Endothelial cell of umbilical vein (primary cell): ENCODE measurements around the gene THBS1. TPM values are rescaled to one million over a fixed set of nuclear protein-coding genes. Genes with fewer than 3 reads are reported as not detected.

Experiments
- BruUV-seq: library from RNA; stranded (reverse); fragments of 400-500 nt; replicated peaks from 2 replicates; lab custom pipeline; 2021; lab: Mats Ljungman, UMichigan
- CTCF ChIA-PET: fragments of 300-600, 350-600 bp; sonication (Branson Sonifier 250); formaldehyde crosslinking; loops from one replicate; lab custom pipeline; 2021; ENCODE audit warnings: antibody characterized with exemption, inconsistent platforms; lab: Charles Lee
- POLR2A ChIA-PET: fragments of 300-600, 350-600 bp; sonication (Branson Sonifier 250); formaldehyde crosslinking; loops from one replicate; lab custom pipeline; 2021; ENCODE audit warnings: antibody characterized with exemption, inconsistent platforms; lab: Charles Lee
- DNase-seq: peaks from one replicate; pipeline ENCODE4 v3.0.0-alpha.2; 2011; ENCODE audit warnings: low read depth, low spot score
- FAIRE-seq: peaks from 2 replicates; lab custom pipeline; 2011; peaks lifted over from hg19 to GRCh38; lab: Jason Lieb, UNC
- H2AFZ ChIP-seq: 2 replicates; pipeline ENCODE4 v1.6.0; 2012; ENCODE audit warnings: low read depth, low read length, control low read depth, inconsistent platforms
- H3K27ac ChIP-seq: 2 replicates; pipeline ENCODE4 v1.5.1; 2011; ENCODE audit warnings: low read depth, mild to moderate bottlenecking, control low read depth, low read length, moderate library complexity; ENCODE audit not compliant: insufficient read depth
- H3K27me3 ChIP-seq, 2 experiments: 2 replicates each; pipeline versions ENCODE4 v1.6.0 to v1.6.1; 2011; ENCODE audit warnings: low read length in 2 of 2, mixed read lengths in 1 of 2; ENCODE audit not compliant: control insufficient read depth in 2 of 2, insufficient read depth in 2 of 2
- H3K36me3 ChIP-seq, 2 experiments: 2 replicates in 1 of 2; 3 replicates in 1 of 2; pipeline ENCODE4 v1.5.1; 2011; ENCODE audit warnings: low read length in 2 of 2, mild to moderate bottlenecking in 1 of 2, moderate library complexity in 1 of 2; ENCODE audit not compliant: control insufficient read depth in 2 of 2, insufficient read depth in 2 of 2; ENCODE audit errors: extremely low read depth in 1 of 2
- H3K4me1 ChIP-seq: 3 replicates; pipeline ENCODE4 v1.5.1; 2011; ENCODE audit warnings: mild to moderate bottlenecking, low read length; ENCODE audit not compliant: control insufficient read depth, insufficient read depth; ENCODE audit errors: extremely low read depth
- H3K4me2 ChIP-seq: 2 replicates; pipeline ENCODE4 v1.6.1; 2011; ENCODE audit warnings: low read length, control low read depth, mixed read lengths; ENCODE audit not compliant: insufficient read depth
- H3K4me3 ChIP-seq, 3 experiments: fragments of 200-600 bp in 1 of 3; sonication (generic), shearing (Covaris generic) in 1 of 3; replicated peaks in 1 of 3; 2 replicates each; pipeline ENCODE4 v1.5.1; 2011 to 2016; ENCODE audit warnings: control low read depth in 3 of 3, low read length in 3 of 3, mild to moderate bottlenecking in 2 of 3, inconsistent platforms in 1 of 3, low read depth in 1 of 3, moderate library complexity in 1 of 3; ENCODE audit not compliant: insufficient read depth in 1 of 3
- H3K79me2 ChIP-seq: 2 replicates; pipeline ENCODE4 v1.6.0; 2012; ENCODE audit warnings: low read length, inconsistent platforms; ENCODE audit not compliant: control insufficient read depth, insufficient read depth
- H3K9ac ChIP-seq: replicated peaks from 2 replicates; pipeline ENCODE3; 2011; ENCODE audit warnings: low read length, control low read depth; ENCODE audit not compliant: insufficient read depth; ENCODE audit errors: extremely low read depth
- H3K9me1 ChIP-seq: replicated peaks from 3 replicates; pipeline ENCODE4 v1.6.0; 2011; ENCODE audit warnings: mild to moderate bottlenecking, low read length; ENCODE audit not compliant: control insufficient read depth, insufficient read depth; ENCODE audit errors: extremely low read depth
- H3K9me3 ChIP-seq: replicated peaks from 2 replicates; pipeline ENCODE4 v1.5.1; 2012; ENCODE audit warnings: low read length, inconsistent platforms; ENCODE audit not compliant: control insufficient read depth, insufficient read depth
- H4K20me1 ChIP-seq: replicated peaks from 2 replicates; pipeline ENCODE3; 2011; ENCODE audit warnings: mild to moderate bottlenecking, low read length; ENCODE audit not compliant: control insufficient read depth, insufficient read depth; ENCODE audit errors: extremely low read depth
- CTCF ChIP-seq, 2 donors: IDR thresholded peaks; 1 replicate in 1 of 2; 2 replicates in 1 of 2; pipeline ENCODE4 v1.5.1; 2011; ENCODE audit warnings: low read length in 2 of 2, mild to moderate bottlenecking in 2 of 2, moderate library complexity in 2 of 2, control low read depth in 1 of 2, inconsistent platforms in 1 of 2, low read depth in 1 of 2; ENCODE audit not compliant: insufficient read depth in 1 of 2; ENCODE audit errors: extremely low read depth in 1 of 2
- EZH2 ChIP-seq: IDR thresholded peaks from 2 replicates; pipeline ENCODE4 v1.6.1; 2012; ENCODE audit warnings: borderline replicate concordance, low read depth, mild to moderate bottlenecking, moderate library complexity, low read length, inconsistent platforms; ENCODE audit not compliant: severe bottlenecking
- FOS ChIP-seq: IDR thresholded peaks from 2 replicates; pipeline ENCODE4 v1.6.1; 2011; ENCODE audit warnings: mild to moderate bottlenecking, low read length, moderate library complexity, borderline replicate concordance; ENCODE audit not compliant: insufficient read depth
- GATA2 ChIP-seq: IDR thresholded peaks from 2 replicates; pipeline ENCODE4 v1.7.0; 2011; ENCODE audit warnings: low read depth, mild to moderate bottlenecking, moderate library complexity, mixed read lengths, low read length; ENCODE audit not compliant: insufficient read length, insufficient read depth
- JUN ChIP-seq: IDR thresholded peaks from 2 replicates; pipeline ENCODE4 v1.6.1; 2011; ENCODE audit warnings: borderline replicate concordance, low read depth; ENCODE audit not compliant: insufficient read length, insufficient read depth
- MAX ChIP-seq: IDR thresholded peaks from 2 replicates; pipeline ENCODE4 v1.6.1; 2011; ENCODE audit not compliant: insufficient read depth, insufficient read length
- MYC ChIP-seq: IDR thresholded peaks from one replicate; pipeline ENCODE4 v1.6.1; 2011; ENCODE audit warnings: mild to moderate bottlenecking, low read depth, low read length
- POLR2A ChIP-seq: IDR thresholded peaks from 2 replicates; pipeline ENCODE4 v1.6.1; 2012; ENCODE audit warnings: low read depth, mild to moderate bottlenecking, control low read depth, low read length
- POLR2AphosphoS5 ChIP-seq: IDR thresholded peaks from 2 replicates; pipeline ENCODE4 v1.6.1; 2012; ENCODE audit warnings: low read depth, mild to moderate bottlenecking, control low read depth, low read length, moderate library complexity; ENCODE audit not compliant: insufficient read depth
- dilution Hi-C: fragments of 300-500 bp; cut with MboI; formaldehyde crosslinking; loops from one replicate; pipeline ENCODE4 v1.15.0; 2019; ENCODE audit warnings: low sequenced_read_pairs; ENCODE audit not compliant: extremely low pct_ligation_motif_present
- intact Hi-C: fragments of 100-400 bp; cut with micrococcal nuclease; formaldehyde crosslinking; loops from one replicate; pipeline ENCODE4 v1.10.0; 2022
- polyA plus RNA-seq, 4 experiments: library from polyadenylated mRNA; depleted of rRNA in 3 of 4; stranded (reverse) in 3 of 4; unstranded in 1 of 4; fragments of >200 nt; gene quantifications; 2 replicates each; pipeline versions ENCODE4 v1.2.1 to v1.2.3, GENCODE V29; 2011 to 2012; ENCODE audit warnings: missing spikeins in 1 of 4
- total RNA-seq: library from RNA; stranded (reverse); gene quantifications from 2 replicates; pipeline ENCODE4 v1.2.3, GENCODE V29; 2021

The THBS1 gene
- total and polyA plus RNA-seq, 2 donors (not counting 3 experiments of a cell fraction or from before 2014, with no cell fraction given), result 6,293 to 8,883 TPM

- DNase-seq (no peak), FAIRE-seq (no peak)
- no peak overlapping the region for H3K9ac ChIP-seq
- no peaks in the 10 kb centered on the region for H3K9me1 ChIP-seq
- ChIA-PET POLR2A (no interaction called here), CTCF (interaction anchor here (1.1 to 1.5 kb wide), 2 partner anchors 9 to 35 kb away, joined by 6 read pairs; no protein-coding TSS in a partner anchor)
- H3K27me3 ChIP-seq, result no peaks in the 10 kb centered on the region
- no peak overlapping the region for H2AFZ ChIP-seq
- dilution Hi-C loops (no loop called here), intact Hi-C loops (no loop called here)
- no peak overlapping the region for H3K4me3 ChIP-seq
- TF ChIP-seq EZH2, result no peak
- no peak for TF ChIP-seq MYC
- TF ChIP-seq FOS, result no peak
- TF ChIP-seq MAX, result no peak
- no peak for TF ChIP-seq GATA2
- no peak for TF ChIP-seq CTCF (IDR thresholded peaks at IDR 0.05; ENCODE audit: extremely low read depth in 1 of 2, insufficient read depth in 1 of 2, low read depth in 1 of 2, low read length in 2 of 2)
- TF ChIP-seq POLR2AphosphoS5, result no peak
- TF ChIP-seq JUN, result no peak
- no peak for TF ChIP-seq POLR2A
- no peaks in the 10 kb centered on the region for H3K4me1 ChIP-seq
- no peaks in the 10 kb centered on the region for H3K79me2 ChIP-seq
- BruUV-seq, result no TSS peak
- no peaks in the 10 kb centered on the region for H4K20me1 ChIP-seq
- H3K4me2 ChIP-seq, result no peak overlapping the region
- no peak overlapping the region for H3K27ac ChIP-seq
- no peaks in the 10 kb centered on the region for H3K36me3 ChIP-seq
- H3K9me3 ChIP-seq, result no peaks in the 10 kb centered on the region
Observed at GRCh38 chr15:39534996-39535395, 45.9 kb upstream of the THBS1 start.
